Retina (tissue), 1 donor: ENCODE measurements around the gene COL23A1.

Experiments
- DNase-seq: peaks from one replicate; pipeline ENCODE4 v3.0.0-alpha.2; 2016

The COL23A1 gene

GRCh38 chr5:178530526-178530925 is 59.7 kb downstream of the COL23A1 start:
- no peak for DNase-seq

- no peak for DNase-seq
These were observed 61.1 kb downstream of the COL23A1 start for GRCh38 chr5:178529080-178529479.

GRCh38 chr5:178527458-178528307 is 62.5 kb downstream of the COL23A1 start:
- no peak for DNase-seq

- peak; percentile 42 for DNase-seq
These were observed 63.3 kb downstream of the COL23A1 start for GRCh38 chr5:178526773-178527457.

GRCh38 chr5:178525906-178526732 is 64.1 kb downstream of the COL23A1 start:
- peak; percentile 46 for DNase-seq

GRCh38 chr5:178524093-178524882 is 65.9 kb downstream of the COL23A1 start:
- DNase-seq, result no peak

GRCh38 chr5:178522361-178522760 is 67.8 kb downstream of the COL23A1 start:
- DNase-seq, result no peak

- DNase-seq, result no peak
These were observed 69.3 kb downstream of the COL23A1 start for GRCh38 chr5:178520851-178521250.

GRCh38 chr5:178519804-178520203 is 70.4 kb downstream of the COL23A1 start:
- no peak for DNase-seq

GRCh38 chr5:178519155-178519554 is 71.0 kb downstream of the COL23A1 start:
- DNase-seq, result no peak

- no peak for DNase-seq
These were observed 73.5 kb downstream of the COL23A1 start for GRCh38 chr5:178516504-178517235.

GRCh38 chr5:178515776-178516503 is 74.3 kb downstream of the COL23A1 start:
- no peak for DNase-seq

GRCh38 chr5:178514851-178515418 is 75.3 kb downstream of the COL23A1 start:
- DNase-seq, result no peak

- DNase-seq, result no peak
These were observed 79.0 kb downstream of the COL23A1 start for GRCh38 chr5:178511172-178511571.

GRCh38 chr5:178509491-178510057 is 80.6 kb downstream of the COL23A1 start:
- no peak for DNase-seq

GRCh38 chr5:178507151-178507932 is 82.9 kb downstream of the COL23A1 start:
- DNase-seq, result no peak

GRCh38 chr5:178505639-178506407 is 84.4 kb downstream of the COL23A1 start:
- DNase-seq, result no peak

GRCh38 chr5:178504340-178504960 is 85.7 kb downstream of the COL23A1 start:
- peak; percentile 24 for DNase-seq
